Right lobe of liver (tissue), 6 donors: ENCODE measurements around the gene CBFA2T2. TPM values are rescaled to one million over a fixed set of nuclear protein-coding genes. Genes with fewer than 3 reads are reported as not detected.

Source experiments
- ATAC-seq, 4 donors: fragments of 200-7000 bp; cut with Tn5 transposase; one replicate each; pipeline ENCODE4 v1.9.1; 2020; ENCODE audit warnings: mild to moderate bottlenecking in 4 of 4, moderate library complexity in 4 of 4
- DNase-seq, 3 donors: peaks; one replicate each; pipeline ENCODE4 v3.0.0-alpha.2; 2020
- H3K27ac ChIP-seq, 3 donors: fragments of 200-600 bp; one replicate each; pipeline ENCODE4 v1.8.0; 2022
- H3K27me3 ChIP-seq, 2 donors: fragments of 200-600 bp; one replicate each; pipeline ENCODE4 v1.8.0; 2022
- H3K36me3 ChIP-seq, 4 donors: fragments of 200-600 bp; sonication (generic) in 1 of 4; one replicate each; pipeline versions ENCODE4 v1.5.1 to v1.8.0; 2017 to 2022; ENCODE audit warnings: control low read depth in 1 of 4
- H3K4me1 ChIP-seq, 4 donors: fragments of 200-600 bp; sonication (generic) in 1 of 4; one replicate each; pipeline versions ENCODE4 v1.5.1 to v1.8.0; 2017 to 2022; ENCODE audit warnings: control low read depth in 1 of 4
- H3K4me3 ChIP-seq, 3 donors: fragments of 200-600 bp; one replicate each; pipeline ENCODE4 v1.8.0; 2022
- H3K9me3 ChIP-seq, 4 donors: fragments of 200-600 bp; sonication (generic) in 1 of 4; one replicate each; pipeline versions ENCODE4 v1.5.1 to v1.8.0; 2017 to 2022; ENCODE audit warnings: control low read depth in 1 of 4
- CTCF ChIP-seq, 4 donors: fragments of 200-600 bp in 3 of 4; fragments of 450-650 bp in 1 of 4; IDR thresholded peaks; one replicate each; pipeline versions ENCODE4 v1.5.1 to v1.8.0; 2016 to 2022; ENCODE audit warnings: antibody characterized with exemption in 4 of 4, mild to moderate bottlenecking in 2 of 4
- POLR2A ChIP-seq: fragments of 450-650 bp; IDR thresholded peaks from one replicate; pipeline ENCODE4 v1.6.1; 2017; ENCODE audit warnings: antibody characterized with exemption, mild to moderate bottlenecking
- WGBS: methylation state at CpG from one replicate; pipeline ENCODE4 v1.1.6; 2018; ENCODE audit warnings: low coverage, low lambda C conversion rate; ENCODE audit not compliant: insufficient coverage; ENCODE audit errors: missing lambda C conversion rate; 5-methylcytosine and 5-hydroxymethylcytosine counted together
- intact Hi-C, 2 donors: fragments of 100-400 bp; cut with DNase I; formaldehyde crosslinking; loops; one replicate each; pipeline versions ENCODE4 v1.11.2 to v1.14.1; 2022
- total RNA-seq, 6 experiments: library from RNA; depleted of rRNA in 2 of 6; stranded (reverse); fragments of >200 nt in 2 of 6; fragmentation: NEBNext Ultra II Directional in 3 of 6; extraction: Animal tissue kit (Norgen Biotek cat#: 25700) in 3 of 6; gene quantifications; one replicate each; pipeline versions ENCODE4 v1.1.0 to v1.2.4, GENCODE V29; 2016 to 2023
- donor health status: DM: no; HTN: yes; CAD: no.
- donor health status: DM: no; HTN: no; CAD: no.
- donor health status: DM: no; HTN: no; CAD: no.
- donor health status: DM: no; HTN: yes; CAD: no.
- donor health status: DM: no; HTN: yes; CAD: no.

CBFA2T2 gene
- total RNA-seq, 6 experiments from 2014 or later: 4.5 to 7.3 (median 5.6) TPM

- no peak for ATAC-seq
- WGBS: 85% methylated on average over 3 of the region's 3 CpGs
Measured at GRCh38 chr20:33522256-33522820, 32.4 kb downstream of the CBFA2T2 start.

GRCh38 chr20:33524261-33524660, 34.4 kb downstream of the CBFA2T2 start:
- Histone ChIP-seq H3K4me3 (no peak overlapping the region), H3K9me3 (no peaks in the 10 kb centered on the region), H3K27ac (no peak overlapping the region), H3K27me3 (no peaks in the 10 kb centered on the region), H3K4me1 (peaks cover 0 to 3% (median 0%) of the 10 kb centered on the region in 4 donors), H3K36me3 (no peaks in the 10 kb centered on the region)
- 61% methylated on average over 3 of the region's 3 CpGs for WGBS
- DNase-seq (no peak), ATAC-seq (no peak)
- TF ChIP-seq CTCF (IDR thresholded peaks at IDR 0.05) (no peak), POLR2A (no peak)
- intact Hi-C loops: no loop called here

More at GRCh38 chr20:33522256-33522820, 32.4 kb downstream of the CBFA2T2 start:
- Histone ChIP-seq H3K9me3 (no peaks in the 10 kb centered on the region), H3K4me1 (peaks cover 0 to 6% (median 0%) of the 10 kb centered on the region in 4 donors), H3K36me3 (no peaks in the 10 kb centered on the region), H3K27ac (no peak overlapping the region), H3K27me3 (no peaks in the 10 kb centered on the region), H3K4me3 (no peak overlapping the region)
- intact Hi-C loops: no loop called here
- no peak for DNase-seq
- TF ChIP-seq CTCF (IDR thresholded peaks at IDR 0.05) (no peak), POLR2A (no peak)

- Histone ChIP-seq H3K27me3 (no peaks in the 10 kb centered on the region), H3K9me3 (no peaks in the 10 kb centered on the region), H3K4me3 (no peak overlapping the region), H3K36me3 (no peaks in the 10 kb centered on the region), H3K4me1 (peaks cover 0 to 20% (median 4%) of the 10 kb centered on the region in 4 donors), H3K27ac (no peak overlapping the region)
- no peak for ATAC-seq
- 56% methylated on average over 2 of the region's 2 CpGs for WGBS
- intact Hi-C loops: no loop called here
- TF ChIP-seq CTCF (IDR thresholded peaks at IDR 0.05): no peak
- DNase-seq: no peak
Measured at GRCh38 chr20:33526769-33527168, 36.9 kb downstream of the CBFA2T2 start.

GRCh38 chr20:33531047-33531877, 41.4 kb downstream of the CBFA2T2 start:
- peak in 3 of 4 donors; percentile 10 to 31 (median 20) for ATAC-seq

More at GRCh38 chr20:33531047-33531877, 41.4 kb downstream of the CBFA2T2 start:
- Histone ChIP-seq H3K27ac (peak overlapping the region in 1 of 3 donors; percentile 7), H3K36me3 (no peaks in the 10 kb centered on the region), H3K4me3 (no peak overlapping the region), H3K9me3 (no peaks in the 10 kb centered on the region), H3K4me1 (peaks cover 0 to 16% (median 6%) of the 10 kb centered on the region in 4 donors), H3K27me3 (no peaks in the 10 kb centered on the region)
- no peak for DNase-seq
- TF ChIP-seq CTCF (IDR thresholded peaks at IDR 0.05) (no peak), POLR2A (no peak)
- WGBS: 51% methylated on average over 6 of the region's 6 CpGs
- intact Hi-C loops: no loop called here
